DND-41 (cell line): ENCODE data around the gene ATP8A2.

Source experiments
- ATAC-seq: fragments of 200-7000 bp; cut with Tn5 transposase; 3 replicates; pipeline ENCODE4 v1.9.1; 2021; ENCODE audit warnings: low read depth; ENCODE audit not compliant: insufficient read depth
- DNase-seq: peaks from one replicate; pipeline ENCODE4 v3.0.0-alpha.2; 2020
- H2AFZ ChIP-seq: 2 replicates; pipeline ENCODE4 v1.6.0; 2012; ENCODE audit warnings: low read depth, low read length
- H3K27ac ChIP-seq: 2 replicates; pipeline ENCODE4 v1.5.1; 2012; ENCODE audit warnings: low read length, inconsistent platforms
- H3K27me3 ChIP-seq: fragments of 200-600 bp; sonication (generic); 2 replicates; pipeline ENCODE4 v1.6.0; 2012; ENCODE audit warnings: low read length, mild to moderate bottlenecking, inconsistent platforms; ENCODE audit not compliant: insufficient read depth, poor library complexity
- H3K36me3 ChIP-seq: 2 replicates; pipeline ENCODE4 v1.5.1; 2012; ENCODE audit warnings: low read length, inconsistent platforms; ENCODE audit not compliant: insufficient read depth
- H3K4me1 ChIP-seq: 2 replicates; pipeline ENCODE4 v1.5.1; 2012; ENCODE audit warnings: mild to moderate bottlenecking, low read length; ENCODE audit not compliant: insufficient read depth
- H3K4me2 ChIP-seq: 2 replicates; pipeline ENCODE4 v1.6.0; 2012; ENCODE audit warnings: mild to moderate bottlenecking, moderate library complexity, low read length, inconsistent platforms; ENCODE audit not compliant: insufficient read depth
- H3K4me3 ChIP-seq, 2 experiments: fragments of 200-600 bp in 1 of 2; shearing (Covaris generic) in 1 of 2; 2 replicates each; pipeline ENCODE4 v1.5.1; 2012 to 2016; ENCODE audit warnings: inconsistent platforms in 2 of 2, low read length in 2 of 2, mild to moderate bottlenecking in 2 of 2, low read depth in 1 of 2, moderate library complexity in 1 of 2
- H3K79me2 ChIP-seq: 2 replicates; pipeline ENCODE4 v1.6.0; 2012; ENCODE audit warnings: low read length, inconsistent platforms; ENCODE audit not compliant: insufficient read depth
- H3K9ac ChIP-seq: 2 replicates; pipeline ENCODE4 v1.6.0; 2012; ENCODE audit warnings: low read depth, mild to moderate bottlenecking, inconsistent platforms, low read length, moderate library complexity
- H3K9me3 ChIP-seq: 2 replicates; pipeline ENCODE4 v1.5.1; 2012; ENCODE audit warnings: low read length, moderate library complexity, mild to moderate bottlenecking, inconsistent platforms; ENCODE audit not compliant: insufficient read depth, severe bottlenecking
- H4K20me1 ChIP-seq: 2 replicates; pipeline ENCODE4 v1.6.0; 2012; ENCODE audit warnings: low read length; ENCODE audit not compliant: insufficient read depth
- EZH2 ChIP-seq: IDR thresholded peaks from 3 replicates; pipeline ENCODE4 v1.6.1; 2012; ENCODE audit warnings: borderline replicate concordance, low read depth, mild to moderate bottlenecking, moderate library complexity, low read length, inconsistent platforms; ENCODE audit not compliant: severe bottlenecking
- TF ChIP-seq, protein P1 (sequence below): IDR thresholded peaks from 2 replicates; pipeline ENCODE4 v1.5.1; 2012; ENCODE audit warnings: borderline replicate concordance, low read length, moderate library complexity, mild to moderate bottlenecking; ENCODE audit not compliant: poor library complexity, severe bottlenecking; ENCODE audit errors: extremely low read depth

The ATP8A2 gene

DNA sequence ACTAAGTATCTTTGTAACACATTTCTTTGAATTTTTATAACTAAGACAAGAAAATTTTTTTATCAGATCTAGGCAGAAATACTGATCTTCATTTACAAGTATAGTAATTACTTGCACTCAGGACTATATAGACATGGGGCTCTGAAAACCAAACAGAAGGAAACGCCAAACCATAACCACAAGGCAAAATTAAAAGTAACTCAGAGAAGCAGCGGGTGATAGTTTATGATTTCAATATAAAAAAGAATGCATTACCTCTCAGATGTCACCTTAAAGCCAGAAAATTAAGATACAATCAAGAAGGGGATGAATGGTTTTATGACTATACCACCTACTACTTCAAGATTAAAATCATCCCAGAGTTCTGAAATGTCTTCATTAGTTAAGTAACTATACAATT lies 673.4 kb downstream of the ATP8A2 start:
- Histone ChIP-seq H3K4me1 (peaks cover 61% of the 10 kb centered on the region), H3K9me3 (no peaks in the 10 kb centered on the region), H3K27ac (peak overlapping the region; percentile 69), H3K4me2 (peak overlapping the region; percentile 27; the same call in 1 of the 2 replicates), H2AFZ (no peak overlapping the region), H3K27me3 (no peaks in the 10 kb centered on the region), H3K36me3 (peaks cover 31% of the 10 kb centered on the region), H3K9ac (peak overlapping the region; percentile 3; the same call in 1 of the 2 replicates), H3K4me3 (no peak overlapping the region), H3K79me2 (peaks cover 39% of the 10 kb centered on the region), H4K20me1 (0 out of 2 replicates have a peak, but pooled peaks cover 2% of the 10 kb centered on the region)
- TF ChIP-seq, protein P1, sequence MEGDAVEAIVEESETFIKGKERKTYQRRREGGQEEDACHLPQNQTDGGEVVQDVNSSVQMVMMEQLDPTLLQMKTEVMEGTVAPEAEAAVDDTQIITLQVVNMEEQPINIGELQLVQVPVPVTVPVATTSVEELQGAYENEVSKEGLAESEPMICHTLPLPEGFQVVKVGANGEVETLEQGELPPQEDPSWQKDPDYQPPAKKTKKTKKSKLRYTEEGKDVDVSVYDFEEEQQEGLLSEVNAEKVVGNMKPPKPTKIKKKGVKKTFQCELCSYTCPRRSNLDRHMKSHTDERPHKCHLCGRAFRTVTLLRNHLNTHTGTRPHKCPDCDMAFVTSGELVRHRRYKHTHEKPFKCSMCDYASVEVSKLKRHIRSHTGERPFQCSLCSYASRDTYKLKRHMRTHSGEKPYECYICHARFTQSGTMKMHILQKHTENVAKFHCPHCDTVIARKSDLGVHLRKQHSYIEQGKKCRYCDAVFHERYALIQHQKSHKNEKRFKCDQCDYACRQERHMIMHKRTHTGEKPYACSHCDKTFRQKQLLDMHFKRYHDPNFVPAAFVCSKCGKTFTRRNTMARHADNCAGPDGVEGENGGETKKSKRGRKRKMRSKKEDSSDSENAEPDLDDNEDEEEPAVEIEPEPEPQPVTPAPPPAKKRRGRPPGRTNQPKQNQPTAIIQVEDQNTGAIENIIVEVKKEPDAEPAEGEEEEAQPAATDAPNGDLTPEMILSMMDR = no peak
- ATAC-seq (peak; percentile 77), DNase-seq (no peak)

DNA sequence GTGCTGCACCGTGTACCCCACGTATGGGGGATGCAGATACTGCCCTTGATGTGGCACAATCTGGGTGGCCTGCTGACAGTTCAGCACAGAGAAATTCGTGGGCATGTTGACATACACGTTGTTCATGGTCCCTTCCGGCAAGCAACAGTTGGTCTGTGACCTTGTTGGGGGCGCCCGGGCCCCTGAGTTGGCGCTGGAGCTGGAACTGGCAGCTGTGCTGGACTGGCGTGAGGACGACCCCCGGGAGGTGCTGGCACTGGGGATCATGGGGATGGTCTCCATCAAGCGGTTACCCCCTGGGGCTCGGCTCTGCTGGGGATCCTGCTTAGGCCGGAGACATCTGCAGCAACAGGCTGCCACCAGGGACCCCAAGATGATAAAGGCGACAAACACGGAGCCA lies 674.9 kb downstream of the ATP8A2 start:
- no peak for TF ChIP-seq EZH2
- TF ChIP-seq, protein P1 = no peak
- Histone ChIP-seq H3K4me3 (0 out of 4 replicates have a peak overlapping the region, but pooled peaks of 1 of the 2 experiments have one; percentile 4), H3K79me2 (peaks cover 54% of the 10 kb centered on the region), H3K4me1 (peaks cover 76% of the 10 kb centered on the region), H2AFZ (no peak overlapping the region), H4K20me1 (0 out of 2 replicates have a peak, but pooled peaks cover 11% of the 10 kb centered on the region), H3K27me3 (no peaks in the 10 kb centered on the region), H3K4me2 (peak overlapping the region; percentile 90), H3K9ac (no peak overlapping the region), H3K9me3 (no peaks in the 10 kb centered on the region), H3K36me3 (peaks cover 31% of the 10 kb centered on the region), H3K27ac (peak overlapping the region; percentile 20; the same call in 1 of the 2 replicates)
- no peak for DNase-seq
- ATAC-seq = no peak

DNA sequence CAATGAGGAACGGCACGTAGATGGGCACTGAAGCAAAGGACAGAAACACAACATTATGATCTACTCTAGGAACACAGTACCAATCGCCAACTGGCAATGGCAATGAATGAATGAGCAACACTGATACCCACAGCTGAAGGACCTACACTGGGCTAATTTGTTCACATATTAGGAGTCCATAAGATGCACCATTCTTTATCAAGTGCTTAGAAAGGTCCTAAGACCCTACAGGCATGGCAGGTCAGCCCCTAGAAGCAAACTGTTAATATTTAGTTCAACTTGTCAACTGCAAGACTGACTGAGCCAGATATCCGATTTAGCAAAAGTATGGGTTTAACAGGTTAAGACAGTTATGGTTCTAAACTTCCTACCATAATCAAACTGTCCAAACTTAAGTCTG lies 675.3 kb downstream of the ATP8A2 start:
- no peaks in the 10 kb centered on the region for H3K9me3 ChIP-seq
- H2AFZ ChIP-seq = no peak overlapping the region
- DNase-seq = no peak
- H3K36me3 ChIP-seq = peaks cover 31% of the 10 kb centered on the region
- H3K27ac ChIP-seq = no peak overlapping the region
- H4K20me1 ChIP-seq = 0 out of 2 replicates have a peak, but pooled peaks cover 11% of the 10 kb centered on the region
- no peak for ATAC-seq
- peaks cover 55% of the 10 kb centered on the region for H3K79me2 ChIP-seq
- H3K9ac ChIP-seq = no peak overlapping the region
- H3K4me3 ChIP-seq = no peak overlapping the region
- TF ChIP-seq EZH2 = no peak
- H3K27me3 ChIP-seq = no peaks in the 10 kb centered on the region
- H3K4me2 ChIP-seq = peak overlapping the region; percentile 90; the same call in 1 of the 2 replicates
- H3K4me1 ChIP-seq = peaks cover 77% of the 10 kb centered on the region

DNA sequence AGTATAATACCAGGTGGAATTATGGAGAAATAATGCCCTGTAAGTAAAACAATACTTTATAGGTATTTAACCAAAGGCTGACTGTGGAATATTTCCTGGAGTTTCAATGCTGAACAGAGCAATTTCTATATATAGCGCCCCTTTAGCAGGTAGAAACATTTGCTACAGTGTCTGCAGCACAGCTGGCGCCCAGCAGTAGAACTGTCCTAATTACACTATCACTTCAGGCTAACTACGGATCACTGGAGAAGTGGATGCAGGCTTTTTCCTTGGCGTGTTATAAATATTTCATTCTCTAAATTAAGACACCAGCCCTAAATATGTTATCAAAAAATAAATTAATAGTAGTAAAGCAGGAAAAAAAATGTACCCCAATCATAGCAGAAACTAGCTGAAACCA lies 677.0 kb downstream of the ATP8A2 start:
- Histone ChIP-seq H3K9me3 (no peaks in the 10 kb centered on the region), H3K4me3 (peak overlapping the region in 1 of 2 experiments; percentile 67; a peak in 2 of 4 replicates), H4K20me1 (0 out of 2 replicates have a peak, but pooled peaks cover 11% of the 10 kb centered on the region), H3K36me3 (peaks cover 31% of the 10 kb centered on the region), H3K9ac (peak overlapping the region; percentile 85), H3K27ac (no peak overlapping the region), H3K79me2 (peaks cover 55% of the 10 kb centered on the region), H2AFZ (no peak overlapping the region), H3K27me3 (no peaks in the 10 kb centered on the region), H3K4me1 (peaks cover 90% of the 10 kb centered on the region), H3K4me2 (peak overlapping the region; percentile 90)
- no peak for DNase-seq
- no peak for ATAC-seq
- TF ChIP-seq EZH2 = no peak
- TF ChIP-seq, protein P1 = no peak
